Astrocyte (in vitro differentiated cells and primary cell): ENCODE measurements around the gene HOGA1. TPM values are rescaled to one million over a fixed set of nuclear protein-coding genes. Genes with fewer than 3 reads are reported as not detected.

Experiments used
- DNase-seq: peaks from one replicate; pipeline ENCODE4 v3.0.0-alpha.2; 2010; ENCODE audit warnings: low read depth
- FAIRE-seq: peaks from 2 replicates; lab custom pipeline; 2011; peaks lifted over from hg19 to GRCh38; lab: Jason Lieb, UNC
- H2AFZ ChIP-seq: 2 replicates; pipeline ENCODE4 v1.6.0; 2012; ENCODE audit warnings: low read depth, low read length, inconsistent platforms
- H3K27ac ChIP-seq: 2 replicates; pipeline ENCODE4 v1.5.1; 2011; ENCODE audit warnings: low read depth, low read length, inconsistent platforms
- H3K27me3 ChIP-seq: 2 replicates; pipeline ENCODE4 v1.6.0; 2011; ENCODE audit warnings: low read length, inconsistent platforms; ENCODE audit not compliant: insufficient read depth
- H3K36me3 ChIP-seq: 2 replicates; pipeline ENCODE4 v1.5.1; 2011; ENCODE audit warnings: low read length, inconsistent platforms; ENCODE audit not compliant: insufficient read depth
- H3K4me1 ChIP-seq: 2 replicates; pipeline ENCODE4 v1.5.1; 2011; ENCODE audit warnings: low read length, inconsistent platforms; ENCODE audit not compliant: insufficient read depth
- H3K4me2 ChIP-seq: 2 replicates; pipeline ENCODE4 v1.6.0; 2012; ENCODE audit warnings: low read length, inconsistent platforms
- H3K4me3 ChIP-seq: 2 replicates; pipeline ENCODE4 v1.5.1; 2011; ENCODE audit warnings: low read depth, mild to moderate bottlenecking, low read length, inconsistent platforms; ENCODE audit not compliant: insufficient read depth
- H3K79me2 ChIP-seq: 2 replicates; pipeline ENCODE4 v1.6.0; 2012; ENCODE audit warnings: mild to moderate bottlenecking, low read length, inconsistent platforms; ENCODE audit not compliant: insufficient read depth
- H3K9ac ChIP-seq: 2 replicates; pipeline ENCODE4 v1.6.0; 2012; ENCODE audit warnings: mild to moderate bottlenecking, low read length, inconsistent platforms
- H3K9me3 ChIP-seq: 2 replicates; pipeline ENCODE4 v1.5.1; 2012; ENCODE audit warnings: low read depth, mild to moderate bottlenecking, low read length, inconsistent platforms; ENCODE audit not compliant: insufficient read depth
- H4K20me1 ChIP-seq: 2 replicates; pipeline ENCODE4 v1.6.0; 2012; ENCODE audit warnings: low read length, inconsistent platforms; ENCODE audit not compliant: insufficient read depth
- H3K27ac Mint-ChIP-seq: one replicate; pipeline ENCODE4 v1.8.0; 2021; ENCODE audit warnings: mild to moderate bottlenecking, mixed read lengths; ENCODE audit not compliant: unreplicated experiment
- H3K27me3 Mint-ChIP-seq: one replicate; pipeline ENCODE4 v1.8.0; 2021; ENCODE audit warnings: low read depth, mixed read lengths; ENCODE audit not compliant: unreplicated experiment
- H3K36me3 Mint-ChIP-seq: one replicate; pipeline ENCODE4 v1.8.0; 2021; ENCODE audit warnings: low read depth, mixed read lengths; ENCODE audit not compliant: unreplicated experiment
- H3K4me1 Mint-ChIP-seq: one replicate; pipeline ENCODE4 v1.8.0; 2021; ENCODE audit warnings: low read depth, mixed read lengths; ENCODE audit not compliant: unreplicated experiment
- H3K4me3 Mint-ChIP-seq: one replicate; pipeline ENCODE4 v1.8.0; 2021; ENCODE audit warnings: mild to moderate bottlenecking, moderate library complexity, mixed read lengths; ENCODE audit not compliant: unreplicated experiment
- H3K9me3 Mint-ChIP-seq: one replicate; pipeline ENCODE4 v1.8.0; 2021; ENCODE audit warnings: mild to moderate bottlenecking, mixed read lengths; ENCODE audit not compliant: unreplicated experiment
- EZH2 ChIP-seq: IDR thresholded peaks from 2 replicates; pipeline ENCODE4 v1.6.1; 2012; ENCODE audit warnings: mild to moderate bottlenecking, low read length, inconsistent platforms; ENCODE audit not compliant: insufficient read depth
- total RNA-seq: library from RNA; stranded (reverse); gene quantifications from 2 replicates; pipeline ENCODE4 v1.2.1, GENCODE V29; 2021
- TF ChIP-seq, protein P1 (sequence below): IDR thresholded peaks from 2 replicates; pipeline ENCODE4 v1.5.1; 2011; ENCODE audit warnings: low read depth, mild to moderate bottlenecking, inconsistent platforms, low read length, moderate library complexity; ENCODE audit not compliant: insufficient read depth

HOGA1 gene
- total RNA-seq, 1 donor from 2014 or later, result 0.23 TPM

DNA sequence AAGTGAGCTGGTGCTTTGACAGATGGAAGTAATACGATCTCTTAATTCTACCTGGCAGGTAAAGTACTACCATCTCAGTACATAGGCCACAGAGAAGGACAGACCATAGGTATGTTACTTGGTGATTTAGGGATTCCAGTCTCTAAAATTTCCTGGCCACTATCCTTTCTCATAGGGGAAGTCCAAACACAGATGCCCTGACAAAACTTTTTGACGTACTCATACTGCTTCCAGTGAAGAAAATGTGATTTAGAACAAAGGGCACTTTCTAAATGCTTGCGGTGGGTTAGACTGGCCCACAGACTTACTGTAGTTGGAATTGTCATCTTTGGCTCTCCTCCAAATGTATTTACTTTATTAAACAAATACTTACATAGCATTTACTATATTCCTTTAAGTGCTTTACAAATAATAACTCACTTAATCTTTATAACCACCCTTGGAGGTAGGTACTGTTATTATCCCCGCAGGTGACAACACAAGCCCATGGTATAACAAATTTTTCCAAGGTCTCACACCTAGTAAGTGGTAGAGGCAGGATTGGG is 59.3 kb downstream of the HOGA1 start:
- DNase-seq, result no peak
- Mint-ChIP-seq H3K4me3 (peak overlapping the region; percentile 95), H3K27me3 (no peaks in the 10 kb centered on the region), H3K9me3 (no peaks in the 10 kb centered on the region), H3K27ac (no peak overlapping the region), H3K4me1 (peaks cover 14% of the 10 kb centered on the region), H3K36me3 (peaks cover 12% of the 10 kb centered on the region)
- Histone ChIP-seq H3K9me3 (no peaks in the 10 kb centered on the region), H3K9ac (no peak overlapping the region), H3K4me3 (no peak overlapping the region), H3K27ac (no peak overlapping the region), H3K79me2 (peaks cover 52% of the 10 kb centered on the region), H3K4me2 (no peak overlapping the region), H3K27me3 (no peaks in the 10 kb centered on the region), H4K20me1 (peaks cover 29% of the 10 kb centered on the region), H3K4me1 (peaks cover 16% of the 10 kb centered on the region), H2AFZ (no peak overlapping the region), H3K36me3 (peaks cover 9% of the 10 kb centered on the region)
- no peak for FAIRE-seq
- TF ChIP-seq, protein P1, sequence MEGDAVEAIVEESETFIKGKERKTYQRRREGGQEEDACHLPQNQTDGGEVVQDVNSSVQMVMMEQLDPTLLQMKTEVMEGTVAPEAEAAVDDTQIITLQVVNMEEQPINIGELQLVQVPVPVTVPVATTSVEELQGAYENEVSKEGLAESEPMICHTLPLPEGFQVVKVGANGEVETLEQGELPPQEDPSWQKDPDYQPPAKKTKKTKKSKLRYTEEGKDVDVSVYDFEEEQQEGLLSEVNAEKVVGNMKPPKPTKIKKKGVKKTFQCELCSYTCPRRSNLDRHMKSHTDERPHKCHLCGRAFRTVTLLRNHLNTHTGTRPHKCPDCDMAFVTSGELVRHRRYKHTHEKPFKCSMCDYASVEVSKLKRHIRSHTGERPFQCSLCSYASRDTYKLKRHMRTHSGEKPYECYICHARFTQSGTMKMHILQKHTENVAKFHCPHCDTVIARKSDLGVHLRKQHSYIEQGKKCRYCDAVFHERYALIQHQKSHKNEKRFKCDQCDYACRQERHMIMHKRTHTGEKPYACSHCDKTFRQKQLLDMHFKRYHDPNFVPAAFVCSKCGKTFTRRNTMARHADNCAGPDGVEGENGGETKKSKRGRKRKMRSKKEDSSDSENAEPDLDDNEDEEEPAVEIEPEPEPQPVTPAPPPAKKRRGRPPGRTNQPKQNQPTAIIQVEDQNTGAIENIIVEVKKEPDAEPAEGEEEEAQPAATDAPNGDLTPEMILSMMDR, result no peak
- TF ChIP-seq EZH2, result no peak

DNA sequence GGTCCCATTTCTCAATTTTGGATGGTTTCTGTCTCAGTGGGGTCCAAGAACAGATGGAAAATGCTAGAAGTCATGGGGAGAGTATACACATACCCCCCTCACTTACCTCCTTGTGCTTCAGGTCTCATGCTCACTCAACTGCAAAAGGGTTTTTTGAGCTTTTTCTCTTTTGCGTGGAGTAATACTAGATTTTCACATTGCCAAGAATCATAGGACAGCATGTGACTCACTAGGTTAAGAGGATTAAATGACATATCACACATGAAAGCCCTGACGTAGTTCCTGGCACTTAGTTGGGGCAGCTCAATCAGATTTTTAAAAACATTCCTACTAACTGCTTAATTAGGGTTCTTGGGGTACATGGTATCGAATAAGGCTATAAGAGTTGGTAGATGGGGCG is 60.7 kb downstream of the HOGA1 start:
- H3K79me2 ChIP-seq, result peaks cover 56% of the 10 kb centered on the region
- H3K36me3 ChIP-seq, result peaks cover 9% of the 10 kb centered on the region
- H3K4me1 Mint-ChIP-seq, result peaks cover 25% of the 10 kb centered on the region
- no peak overlapping the region for H3K27ac ChIP-seq
- H3K27ac Mint-ChIP-seq, result no peak overlapping the region
- H3K4me1 ChIP-seq, result peaks cover 29% of the 10 kb centered on the region
- H2AFZ ChIP-seq, result no peak overlapping the region
- no peak for DNase-seq
- H3K4me3 Mint-ChIP-seq, result no peak overlapping the region
- H3K36me3 Mint-ChIP-seq, result peaks cover 12% of the 10 kb centered on the region
- FAIRE-seq, result no peak
- no peak overlapping the region for H3K4me3 ChIP-seq
- H3K9me3 Mint-ChIP-seq, result no peaks in the 10 kb centered on the region
- H3K9ac ChIP-seq, result no peak overlapping the region
- H4K20me1 ChIP-seq, result peaks cover 29% of the 10 kb centered on the region
- H3K4me2 ChIP-seq, result no peak overlapping the region
- H3K9me3 ChIP-seq, result no peaks in the 10 kb centered on the region
- no peaks in the 10 kb centered on the region for H3K27me3 Mint-ChIP-seq
- H3K27me3 ChIP-seq, result no peaks in the 10 kb centered on the region
- TF ChIP-seq, protein P1, result no peak
- no peak for TF ChIP-seq EZH2

DNA sequence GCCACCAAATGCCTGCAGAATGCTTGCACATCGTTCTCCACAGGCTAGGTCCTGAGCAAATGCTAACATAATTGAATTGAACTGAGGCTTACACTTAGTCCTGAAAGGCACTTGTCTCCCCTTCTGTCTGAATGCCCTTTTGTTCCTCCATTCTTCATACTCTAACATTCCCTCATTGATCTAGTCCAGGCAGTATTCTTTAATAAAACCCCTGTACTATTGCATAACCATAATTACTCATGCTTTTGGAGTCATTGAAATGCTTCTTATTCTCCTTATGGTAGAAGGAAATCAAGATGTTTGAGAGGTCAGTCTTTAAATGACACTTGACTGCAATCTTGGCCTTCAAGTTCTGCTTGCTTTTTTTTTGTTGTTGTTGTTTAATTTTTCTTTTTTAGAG is 63.4 kb downstream of the HOGA1 start:
- H3K36me3 Mint-ChIP-seq, result peaks cover 15% of the 10 kb centered on the region
- H3K9me3 ChIP-seq, result no peaks in the 10 kb centered on the region
- no peak overlapping the region for H3K27ac ChIP-seq
- peaks cover 33% of the 10 kb centered on the region for H3K4me1 Mint-ChIP-seq
- no peaks in the 10 kb centered on the region for H3K9me3 Mint-ChIP-seq
- FAIRE-seq (peak; percentile 26), DNase-seq (peak; percentile 51)
- H3K27me3 ChIP-seq, result no peaks in the 10 kb centered on the region
- H3K27ac Mint-ChIP-seq, result no peak overlapping the region
- no peak for TF ChIP-seq EZH2
- TF ChIP-seq, protein P1, result no peak
- no peaks in the 10 kb centered on the region for H3K27me3 Mint-ChIP-seq
- no peak overlapping the region for H2AFZ ChIP-seq
- peaks cover 57% of the 10 kb centered on the region for H3K79me2 ChIP-seq
- H4K20me1 ChIP-seq, result peaks cover 14% of the 10 kb centered on the region
- peak overlapping the region; percentile 44 for H3K4me2 ChIP-seq
- H3K36me3 ChIP-seq, result peaks cover 17% of the 10 kb centered on the region
- H3K4me1 ChIP-seq, result peaks cover 22% of the 10 kb centered on the region
- no peak overlapping the region for H3K4me3 Mint-ChIP-seq
- no peak overlapping the region for H3K9ac ChIP-seq
- H3K4me3 ChIP-seq, result no peak overlapping the region
